ENCODE data around the gene KRTAP10-10.
"Not testable (repeated sequence)": the region's sequence is repeated elsewhere in the genome, so short reads cannot be mapped to it uniquely, and the experiment has no call there.

Gene KRTAP10-10

DNA sequence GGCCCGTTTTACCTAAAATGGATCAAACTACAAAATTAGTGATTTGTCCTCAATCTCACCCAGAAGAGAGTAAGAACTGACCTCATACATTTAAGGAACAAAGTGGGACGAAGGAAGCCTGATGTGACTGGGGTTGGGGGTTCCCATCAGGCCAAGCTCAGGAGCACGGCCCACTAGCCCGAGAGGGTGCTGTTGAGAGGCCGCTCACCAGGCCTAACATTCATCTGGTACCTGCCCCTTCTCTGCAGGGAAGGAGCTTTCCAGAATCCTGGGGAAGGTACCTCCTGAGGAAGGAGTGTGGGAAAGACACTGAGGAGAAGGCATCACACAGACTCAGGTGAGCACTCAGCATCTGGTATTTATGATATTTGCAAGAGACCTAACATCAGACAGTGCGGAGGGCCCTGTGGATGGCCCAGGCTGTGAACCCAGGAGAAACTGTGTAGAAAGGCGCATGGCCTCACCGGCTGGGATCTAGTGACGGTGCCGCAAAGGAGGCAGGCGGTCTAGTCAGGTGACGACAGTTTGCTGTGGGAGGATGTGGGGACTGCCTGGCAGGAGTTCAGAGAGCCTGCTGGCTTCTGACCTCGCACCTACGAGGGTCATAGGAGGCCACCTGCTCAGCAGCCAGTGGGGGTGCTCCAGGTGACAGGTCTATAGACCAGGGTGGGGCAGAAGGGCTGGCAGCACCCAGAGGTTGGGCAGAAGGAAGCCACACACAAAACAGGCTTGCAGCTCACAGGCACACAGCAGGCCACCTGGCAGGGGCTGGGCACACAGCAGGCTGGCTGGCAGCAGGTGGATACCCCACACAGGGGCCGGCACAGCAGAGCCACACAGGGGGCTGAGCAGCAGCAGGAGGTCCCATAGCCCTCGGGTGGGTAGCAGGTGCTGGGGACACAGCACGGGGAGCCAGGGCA, 16.8 kb downstream of the KRTAP10-10 start:
- DNase-seq = no peak

DNA sequence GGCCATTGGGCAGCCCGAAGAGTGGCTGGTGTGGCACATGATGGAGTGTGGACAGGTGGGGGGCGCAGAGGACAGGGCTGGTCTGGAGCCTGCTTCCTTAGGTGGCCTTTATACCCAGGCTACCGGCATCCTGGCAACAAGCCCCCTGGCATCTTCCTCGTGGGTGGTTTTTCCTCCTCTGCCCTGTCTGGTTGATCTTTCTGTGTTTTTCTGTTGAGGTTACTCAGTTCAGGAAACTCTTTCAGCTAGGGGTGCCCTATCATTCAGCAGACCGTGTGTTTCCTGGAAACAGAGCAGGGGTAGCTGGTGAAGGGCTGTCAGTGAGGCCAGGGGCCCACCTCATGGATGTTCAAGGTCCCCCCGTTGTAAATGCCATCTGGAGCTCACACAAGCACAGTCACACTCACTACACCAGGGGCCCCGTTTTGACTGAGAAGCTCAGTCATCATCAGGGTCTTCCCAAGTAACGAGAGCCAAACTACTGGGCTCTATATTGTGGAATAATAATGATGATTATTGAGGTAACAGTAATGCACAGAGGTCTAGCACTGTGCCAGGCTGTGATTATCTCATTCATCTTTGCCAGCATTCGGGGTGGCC, 17.5 kb downstream of the KRTAP10-10 start, which contains the start of gene KRTAP12-4:
Gene KRTAP12-4 (minus strand): TSS at position 84 of the 600 bp plus-strand sequence. CDS start 45 bp downstream, at position 39.
- DNase-seq = no peak

DNA sequence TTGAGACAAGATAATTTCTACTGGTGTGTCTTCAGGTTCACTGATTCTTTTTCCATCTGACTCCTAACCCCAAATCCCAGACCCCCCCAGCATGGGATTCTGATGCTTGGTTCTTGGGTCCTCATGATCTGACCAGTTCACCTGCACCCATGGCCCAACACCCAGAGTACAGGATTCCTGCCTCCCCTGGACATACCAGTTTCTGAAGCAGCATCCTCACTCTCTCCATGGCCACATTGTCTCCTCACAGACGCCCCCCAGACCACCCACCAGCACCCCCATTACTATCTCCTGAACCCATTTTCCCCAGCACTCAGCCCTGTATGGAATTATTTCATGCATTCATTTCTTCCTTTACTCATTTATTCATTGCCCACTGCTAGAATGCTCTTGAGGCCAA, 19.7 kb downstream of the KRTAP10-10 start:
- no peak for DNase-seq

DNA sequence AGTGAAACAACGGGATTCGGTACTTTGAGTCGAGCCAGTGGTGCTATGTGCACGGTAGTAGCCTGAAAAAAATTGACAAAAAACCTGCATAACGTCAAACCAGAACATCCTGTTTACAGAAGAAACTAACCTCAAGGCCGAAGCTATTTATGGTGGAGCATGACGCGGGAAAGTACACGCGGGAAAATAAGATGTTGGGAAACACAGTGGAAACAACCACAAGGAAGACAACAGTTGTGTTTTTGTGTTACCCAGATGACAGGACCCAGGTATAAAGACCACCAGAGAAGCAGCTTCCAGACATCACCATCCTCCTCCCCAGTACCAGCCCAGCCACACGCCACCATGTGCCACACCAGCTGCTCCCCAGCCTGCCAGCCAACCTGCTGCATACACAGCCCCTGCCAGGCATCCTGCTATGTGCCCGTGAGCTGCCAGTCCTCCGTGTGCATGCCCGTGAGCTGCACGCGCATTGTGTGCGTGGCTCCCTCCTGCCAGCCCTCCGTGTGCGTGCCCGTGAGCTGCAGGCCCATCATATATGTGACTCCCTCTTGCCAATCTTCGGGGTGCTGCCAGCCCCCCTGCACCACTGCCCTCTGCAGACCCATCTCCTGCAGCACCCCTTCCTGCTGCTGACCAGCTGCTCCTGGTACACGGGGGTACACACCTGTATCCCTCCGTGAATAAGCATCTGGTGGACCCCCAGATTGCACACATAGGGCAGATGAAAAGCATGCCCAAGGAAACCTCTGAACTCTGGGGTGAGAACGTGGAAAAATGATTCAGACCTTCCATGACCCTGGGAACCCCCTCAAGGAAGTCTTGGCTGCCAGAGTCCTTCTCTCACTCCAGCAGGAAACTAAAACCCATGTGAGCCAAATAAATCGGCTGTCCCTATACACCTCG, 20.7 kb downstream of the KRTAP10-10 start, which contains the start of gene KRTAP12-3:
Gene KRTAP12-3 (plus strand): TSS at position 298 of the 906 bp plus-strand sequence. CDS start 48 bp downstream, at position 346.
- DNase-seq = no peak

DNA sequence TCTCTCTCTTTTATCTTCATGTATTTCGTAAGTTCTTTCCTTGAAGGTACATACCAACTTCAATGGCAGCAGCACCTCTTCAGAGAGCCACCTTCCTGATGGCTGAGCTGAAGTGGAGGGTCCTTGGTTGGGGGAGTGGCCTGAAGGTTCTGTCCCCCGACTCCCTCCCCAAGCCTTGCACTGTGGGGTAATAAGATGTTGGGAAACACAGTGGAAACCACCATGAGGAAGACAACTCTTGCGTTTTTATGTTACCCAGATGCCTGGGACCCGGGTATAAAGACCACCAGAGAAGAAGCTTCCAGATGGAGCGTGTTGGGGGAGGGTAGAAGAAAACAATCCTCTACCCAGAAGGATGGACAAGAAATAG, 21.4 kb downstream of the KRTAP10-10 start:
- no peak for DNase-seq

DNA sequence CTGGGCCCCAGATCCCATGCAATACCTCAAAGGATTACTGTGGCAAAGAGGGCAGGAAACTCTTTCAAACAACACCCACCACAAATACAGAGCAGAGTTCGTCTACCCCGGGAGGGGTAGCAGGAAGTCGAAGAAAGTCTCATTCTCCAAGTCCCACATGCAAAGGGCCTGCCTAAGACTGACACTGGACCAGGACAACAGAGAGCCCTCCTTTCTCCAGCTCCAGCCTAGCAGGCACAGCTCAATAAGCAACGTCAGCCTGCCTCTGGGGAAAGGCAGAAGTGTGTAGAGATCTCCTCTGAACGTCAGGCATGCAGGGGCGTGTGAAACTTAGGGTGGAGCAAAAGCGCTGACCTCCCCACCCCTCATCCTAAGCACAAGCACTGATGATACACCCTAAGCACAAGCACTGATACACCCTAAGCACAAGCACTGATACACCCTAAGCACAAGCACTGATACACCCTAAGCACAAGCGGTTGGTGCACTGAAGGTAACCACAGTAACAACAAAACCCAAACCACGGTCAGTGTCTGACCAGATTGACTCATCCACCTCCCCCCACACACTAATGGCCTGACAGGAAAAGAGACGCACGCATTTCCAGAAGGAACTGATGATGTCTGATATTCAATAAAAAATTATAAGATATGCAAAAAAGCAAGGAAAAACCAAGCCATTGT, 21.9 kb downstream of the KRTAP10-10 start:
- DNase-seq = no peak

DNA sequence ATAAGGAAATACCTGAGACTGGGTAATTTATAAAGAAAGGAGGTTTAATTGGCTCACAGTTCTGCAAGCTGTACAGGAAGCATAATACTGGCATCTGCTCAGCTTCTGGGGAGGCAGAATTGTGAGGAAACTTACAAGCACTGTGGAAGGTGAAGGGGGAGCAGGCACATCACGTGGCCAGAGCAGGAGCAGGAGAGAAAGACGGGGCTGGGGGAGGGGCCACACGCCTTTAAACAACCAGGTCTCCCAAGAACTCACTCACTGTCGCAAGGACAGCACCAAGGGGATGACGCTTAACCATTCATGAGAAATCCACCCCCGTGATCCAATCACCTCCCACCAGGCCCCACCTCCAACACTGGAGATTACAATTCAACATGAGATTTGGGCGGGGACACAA, 24.4 kb downstream of the KRTAP10-10 start:
- not testable (repeated sequence) for DNase-seq

DNA sequence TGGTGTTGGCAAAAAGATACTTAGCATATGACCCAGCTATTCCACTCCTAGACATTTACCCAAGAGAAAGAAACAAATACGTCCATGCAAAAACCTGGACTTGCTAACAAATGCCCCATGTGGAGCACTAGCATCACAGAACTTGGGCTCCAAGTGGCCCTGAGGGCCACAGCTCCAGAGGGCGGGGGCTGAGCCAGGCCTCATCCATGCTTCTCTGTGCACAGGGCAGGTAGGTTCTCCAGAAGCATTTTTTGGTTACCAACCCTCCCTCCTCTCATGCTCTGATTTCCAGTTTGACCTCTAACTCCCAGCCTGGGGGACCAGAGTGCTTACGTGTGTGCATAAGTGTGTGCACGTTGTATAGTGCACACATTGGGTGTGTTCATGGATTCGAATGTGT, 27.5 kb downstream of the KRTAP10-10 start:
- no peak for DNase-seq

DNA sequence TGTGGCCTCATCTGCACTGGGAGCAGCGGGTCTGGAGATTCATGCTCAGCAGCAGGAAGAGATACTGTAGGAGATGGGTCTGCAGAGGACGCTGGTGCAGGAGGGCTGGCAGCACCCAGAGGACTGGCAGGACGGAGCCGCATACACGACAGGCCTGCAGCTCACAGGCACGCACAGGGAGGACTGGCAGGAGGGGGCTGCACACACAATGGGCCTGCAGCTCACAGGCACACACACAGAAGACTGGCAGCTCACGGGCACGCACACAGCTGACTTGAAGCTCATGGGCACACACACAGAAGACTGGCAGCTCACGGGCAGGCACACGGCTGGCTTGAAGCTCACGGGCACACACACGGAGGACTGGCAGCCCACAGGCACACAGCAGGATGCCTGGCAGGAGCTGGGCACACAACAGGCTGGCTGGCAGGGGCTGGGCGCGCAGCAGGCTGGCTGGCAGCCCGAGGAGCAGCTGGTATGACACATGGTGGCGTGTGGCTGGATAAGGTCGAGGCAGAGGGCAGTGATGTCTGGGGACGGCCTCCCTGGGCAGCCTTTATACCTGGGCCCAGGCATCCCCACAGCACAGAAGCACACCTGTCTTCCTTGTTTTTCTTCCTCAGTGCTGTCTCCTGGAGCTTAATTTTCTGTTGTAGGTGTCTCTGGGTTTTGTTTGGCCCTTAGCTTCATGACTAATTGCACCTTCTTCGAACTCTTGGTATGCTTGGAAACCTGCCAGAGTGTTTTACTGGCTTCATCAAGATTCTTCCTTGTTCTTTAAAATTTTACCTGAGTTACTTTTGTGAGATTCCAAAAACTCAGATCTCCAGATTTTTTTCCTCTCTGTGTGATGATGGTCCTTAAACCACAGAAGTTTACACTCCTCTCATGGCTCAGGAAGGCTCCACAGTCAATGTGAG, 29.5 kb downstream of the KRTAP10-10 start, which contains the start of gene KRTAP12-2:
Gene KRTAP12-2 (minus strand): TSS at position 527 of the 920 bp plus-strand sequence. CDS start 41 bp downstream, at position 486.
- no peak for DNase-seq

DNA sequence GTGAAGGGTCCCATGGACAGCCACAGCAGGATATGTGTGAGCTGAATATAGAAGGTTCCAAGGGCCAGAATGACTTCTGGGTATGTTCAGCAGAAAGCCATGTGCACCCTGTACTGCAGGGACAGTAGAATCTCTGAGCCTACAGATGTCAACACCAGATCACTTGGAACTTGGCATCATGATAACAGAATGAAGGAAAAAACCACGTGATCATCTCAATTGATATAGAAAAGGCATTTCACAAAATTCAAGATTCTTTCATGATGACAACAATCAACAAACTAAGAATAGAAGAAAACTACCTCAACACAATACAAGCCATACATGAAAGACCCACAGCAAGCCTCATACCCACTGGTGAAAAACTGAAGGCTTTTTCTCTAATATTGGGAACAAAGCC, 30.5 kb downstream of the KRTAP10-10 start:
- no peak for DNase-seq

DNA sequence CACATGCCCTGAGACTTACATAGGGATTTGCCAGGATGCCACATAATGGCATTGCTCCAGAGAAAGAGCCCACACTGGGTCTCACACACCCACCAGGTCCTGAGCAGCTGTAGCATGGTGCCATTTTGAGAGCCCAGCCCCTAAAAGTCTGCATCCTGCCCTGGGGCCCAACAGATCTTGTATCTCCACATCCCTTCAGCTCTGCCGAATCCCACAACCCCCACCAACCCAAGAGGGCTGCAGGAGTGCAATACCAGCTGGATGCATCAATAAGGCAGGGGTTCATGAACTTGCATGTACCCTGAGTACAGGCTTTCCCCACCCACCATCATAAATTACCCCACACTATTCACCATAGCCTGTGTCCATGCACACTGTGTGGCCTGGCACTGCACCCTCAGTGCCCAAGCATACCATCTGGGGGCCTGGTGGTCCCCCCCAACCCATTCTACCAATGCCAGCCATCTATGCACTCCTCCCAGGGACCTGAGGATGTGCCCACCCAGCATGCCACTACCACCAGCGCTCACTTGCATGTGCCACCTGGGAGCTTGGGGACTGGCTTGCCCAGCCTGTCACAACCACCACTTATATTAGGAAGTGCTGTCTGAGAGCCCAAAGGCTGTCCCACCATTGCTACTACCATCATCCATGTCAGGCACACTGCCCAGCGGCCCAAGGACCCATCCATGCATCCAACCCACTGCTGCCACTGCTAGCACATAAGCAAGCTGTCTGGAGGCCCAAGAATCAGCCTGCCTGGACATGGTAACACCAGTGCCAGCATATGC, 33.7 kb downstream of the KRTAP10-10 start:
- no peak for DNase-seq

DNA sequence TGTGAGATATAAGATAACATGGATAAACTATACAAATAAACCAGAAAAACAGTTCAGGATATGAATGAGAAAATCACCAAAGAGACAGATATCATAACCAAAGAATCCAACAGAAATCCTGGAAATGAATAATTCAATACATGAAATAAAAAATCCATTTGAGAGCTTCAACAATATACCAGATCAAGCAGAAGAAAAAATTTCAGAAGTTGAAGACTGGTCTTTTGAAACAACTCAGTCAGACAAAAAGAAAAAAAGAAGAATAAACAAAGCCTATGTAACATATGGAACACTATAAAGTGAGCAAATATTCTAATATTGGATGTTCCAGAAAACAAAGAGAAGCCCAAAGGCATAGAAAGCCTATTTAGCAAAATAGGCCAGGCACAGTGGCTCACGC, 34.8 kb downstream of the KRTAP10-10 start:
- DNase-seq = no peak

DNA sequence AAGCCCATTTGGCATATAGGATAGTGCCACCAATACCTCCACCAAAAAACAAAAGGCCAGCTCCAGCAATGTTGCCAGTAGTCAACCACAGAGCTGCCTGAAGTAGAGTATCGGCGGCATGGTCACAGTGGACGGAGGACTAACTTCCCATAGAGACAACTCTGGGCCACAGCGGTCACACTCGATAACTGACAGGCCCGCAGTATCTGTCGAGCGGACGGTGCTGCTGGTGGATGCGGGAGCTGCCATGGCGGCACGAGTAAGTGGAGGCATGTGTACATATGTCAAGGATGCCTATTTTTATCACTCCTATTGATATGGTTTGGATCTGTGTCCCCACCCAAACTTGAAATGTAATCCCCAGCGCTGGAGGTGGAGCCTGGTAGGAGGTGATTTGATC, 40.7 kb downstream of the KRTAP10-10 start:
- DNase-seq = no peak

DNA sequence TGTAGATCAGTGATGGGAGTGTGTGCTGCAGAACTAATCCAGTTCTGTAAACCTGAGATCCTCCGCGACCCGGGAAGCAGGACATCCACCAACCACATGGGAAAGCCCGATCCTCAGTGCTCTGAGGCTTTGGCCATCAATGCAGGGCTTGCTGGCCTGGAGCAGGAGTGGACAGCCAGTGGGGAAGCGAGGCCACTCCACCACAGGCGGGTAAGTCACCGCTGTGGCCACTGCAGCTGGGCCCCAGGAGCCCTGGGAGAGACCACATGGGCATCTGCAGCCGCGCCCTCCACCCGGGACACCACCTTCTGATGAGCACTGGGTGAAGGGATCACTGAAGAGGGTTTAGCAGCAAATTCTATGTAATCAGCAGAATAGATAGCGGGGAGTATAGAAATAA, 44.0 kb downstream of the KRTAP10-10 start:
- DNase-seq = no peak

DNA sequence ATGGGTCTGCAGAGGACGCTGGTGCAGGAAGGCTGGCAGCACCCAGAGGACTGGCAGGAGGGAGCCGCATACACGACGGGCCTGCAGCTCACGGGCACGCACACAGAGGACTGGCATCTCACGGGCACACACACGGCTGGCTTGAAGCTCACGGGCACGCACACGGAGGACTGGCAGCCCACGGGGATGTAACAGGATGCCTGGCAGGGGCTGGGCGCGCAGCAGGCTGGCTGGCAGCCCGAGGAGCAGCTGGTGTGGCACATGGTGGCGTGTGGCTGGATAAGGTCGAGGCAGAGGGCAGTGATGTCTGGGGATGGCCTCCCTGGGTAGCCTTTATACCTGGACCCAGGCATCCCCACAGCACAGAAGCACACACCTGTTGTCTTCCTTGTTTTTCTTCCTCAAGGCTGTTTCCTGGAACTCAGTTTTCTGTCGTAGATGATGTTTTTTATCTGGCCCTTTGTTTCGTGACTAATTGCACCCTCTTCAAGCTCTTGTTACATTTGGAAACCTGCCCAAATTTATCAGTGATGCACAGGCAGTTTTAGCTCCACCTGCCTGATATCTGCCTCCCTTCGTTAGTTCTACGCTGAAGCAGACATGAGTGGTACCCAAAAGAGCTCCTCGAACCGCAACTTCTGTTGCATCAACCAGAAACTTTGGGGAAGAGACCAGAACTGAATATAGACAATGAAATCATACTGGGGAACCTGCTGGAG, 44.9 kb downstream of the KRTAP10-10 start, which contains the start of gene KRTAP12-1:
Gene KRTAP12-1 (minus strand): TSS at position 303 of the 719 bp plus-strand sequence. CDS start 40 bp downstream, at position 263.
- DNase-seq = no peak

DNA sequence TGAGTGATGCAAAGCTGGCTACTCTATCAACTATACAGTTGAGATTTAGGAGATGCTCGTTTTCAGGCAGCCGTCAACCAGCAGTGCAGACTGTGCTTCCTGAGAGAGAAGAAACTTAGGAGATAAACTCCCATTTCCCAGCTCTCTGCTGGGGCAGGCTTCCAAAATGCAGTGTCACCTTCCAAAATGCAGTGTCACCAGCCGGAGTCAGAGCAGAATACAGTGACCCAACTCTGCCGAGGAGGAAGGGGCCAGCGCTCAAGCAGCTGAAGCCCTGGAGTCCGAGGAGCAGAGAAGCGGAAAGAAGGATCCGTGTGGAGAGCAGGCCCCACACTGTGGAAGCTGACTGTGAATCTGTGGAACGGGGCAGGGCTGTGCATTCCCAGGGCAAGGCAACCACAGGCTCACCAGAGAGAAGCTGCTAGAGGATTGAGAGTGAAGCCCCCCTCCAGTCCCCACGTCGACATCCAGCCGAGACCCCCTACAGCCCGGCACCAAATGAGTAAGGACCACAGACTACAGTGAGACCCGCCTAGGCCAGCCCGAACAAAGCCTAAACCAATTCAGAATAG, 45.5 kb downstream of the KRTAP10-10 start:
- DNase-seq = no peak

DNA sequence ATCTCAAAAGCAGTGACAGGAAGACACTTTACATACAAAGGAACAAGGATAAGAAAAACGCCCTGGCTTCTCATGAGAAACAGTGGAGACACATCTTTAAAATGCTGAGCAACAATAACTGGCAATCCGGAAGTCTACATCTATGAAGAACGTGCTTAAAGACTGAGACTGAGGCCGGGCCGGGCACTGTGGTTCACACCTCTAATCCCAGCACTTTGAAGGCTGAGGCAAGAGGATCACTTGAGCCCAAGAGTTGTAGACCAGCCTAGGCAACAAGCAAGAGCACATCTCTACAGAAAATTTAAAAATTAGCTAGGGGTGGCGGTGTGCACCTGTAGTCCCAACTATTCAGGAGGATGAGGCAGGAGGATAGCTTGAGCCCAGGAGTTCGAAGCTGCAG, 46.9 kb downstream of the KRTAP10-10 start:
- DNase-seq = no peak

DNA sequence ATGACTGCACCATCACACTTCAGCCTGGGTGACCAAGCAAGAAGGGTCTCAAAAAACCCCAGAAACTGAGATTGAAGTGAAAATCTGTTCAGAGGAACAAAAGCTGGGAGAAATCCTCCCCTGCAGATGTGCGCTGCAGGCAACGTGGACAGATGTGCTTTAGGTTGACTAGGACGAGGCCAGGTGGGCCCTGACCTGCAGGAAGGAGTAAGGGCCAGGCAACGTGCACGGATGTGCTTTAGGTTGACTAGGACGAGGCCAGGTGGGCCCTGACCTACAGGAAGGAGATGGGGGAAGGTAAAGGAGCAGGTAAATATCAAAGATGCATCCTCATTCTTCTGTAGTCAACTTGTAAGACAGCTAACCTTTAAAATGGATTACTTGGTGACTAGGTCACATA, 47.3 kb downstream of the KRTAP10-10 start:
- DNase-seq = no peak

DNA sequence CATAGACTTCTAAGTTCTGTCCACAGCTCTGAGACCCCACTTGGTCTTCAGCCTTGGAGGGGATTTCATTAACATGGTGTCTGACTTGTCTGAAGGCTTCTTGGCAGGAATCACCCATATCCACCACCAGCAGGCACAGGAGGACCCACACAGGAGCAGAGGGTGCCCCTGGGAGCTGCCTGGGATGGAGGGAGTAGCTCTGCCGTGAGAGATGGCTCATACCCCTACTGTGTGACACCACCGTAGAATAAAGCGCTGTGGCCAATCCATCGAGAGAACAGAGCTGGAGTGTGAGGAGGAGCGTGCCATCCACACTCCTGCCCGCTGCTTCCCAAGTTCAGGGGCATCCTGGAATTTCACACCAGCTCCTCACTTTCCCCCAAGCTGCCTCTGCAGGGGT, 47.9 kb downstream of the KRTAP10-10 start:
- not testable (repeated sequence) for DNase-seq
